Activated CD8-positive, alpha-beta T cell treated with anti-CD3 and anti-CD28 coated beads for 36 hours (primary cell): ENCODE measurements around the gene GPRIN1. TPM values are rescaled to one million over a fixed set of nuclear protein-coding genes. Genes with fewer than 3 reads are reported as not detected.

ENCODE experiments used
- ATAC-seq: fragments of 200-7000 bp; cut with Tn5 transposase; one replicate; pipeline ENCODE4 v1.10.0; 2021; ENCODE audit warnings: mild to moderate bottlenecking, moderate library complexity
- CTCF ChIA-PET: fragments of 350-600 bp; sonication (Branson Sonifier 250); formaldehyde crosslinking; loops from one replicate; lab custom pipeline; 2021; ENCODE audit warnings: antibody characterized with exemption; lab: Charles Lee
- POLR2A ChIA-PET: fragments of 350-600 bp; sonication (Branson Sonifier 250); formaldehyde crosslinking; loops from one replicate; lab custom pipeline; 2021; ENCODE audit warnings: antibody characterized with exemption; lab: Charles Lee
- DNase-seq: peaks from one replicate; pipeline ENCODE4 v3.0.0-alpha.2; 2020
- H3K27ac Mint-ChIP-seq: one replicate; pipeline ENCODE4 v1.8.0; 2021; ENCODE audit warnings: mild to moderate bottlenecking, mixed read lengths
- H3K27me3 Mint-ChIP-seq: one replicate; pipeline ENCODE4 v1.8.0; 2021; ENCODE audit warnings: mixed read lengths
- H3K36me3 Mint-ChIP-seq: one replicate; pipeline ENCODE4 v1.8.0; 2021; ENCODE audit warnings: low read depth, mixed read lengths
- H3K4me1 Mint-ChIP-seq: one replicate; pipeline ENCODE4 v1.8.0; 2021; ENCODE audit warnings: low read depth, mixed read lengths
- H3K4me3 Mint-ChIP-seq: one replicate; pipeline ENCODE4 v1.8.0; 2021; ENCODE audit warnings: mild to moderate bottlenecking, moderate library complexity, mixed read lengths
- H3K9me3 Mint-ChIP-seq: one replicate; pipeline ENCODE4 v1.8.0; 2021; ENCODE audit warnings: mixed read lengths
- CTCF ChIP-seq: fragments of 200-600 bp; IDR thresholded peaks from one replicate; pipeline ENCODE4 v1.8.0; 2022; ENCODE audit warnings: antibody characterized with exemption, mild to moderate bottlenecking
- intact Hi-C: fragments of 100-400 bp; cut with micrococcal nuclease; formaldehyde crosslinking; loops from one replicate; pipeline ENCODE4 v1.10.0; 2022
- total RNA-seq, 2 experiments: library from RNA; stranded (reverse); gene quantifications; one replicate each; pipeline ENCODE4 v1.2.3, GENCODE V29; 2021

GPRIN1 gene
- total RNA-seq, 2 experiments from 2014 or later: 1.6 to 2.0 TPM

- H3K27ac Mint-ChIP-seq: no peak overlapping the region
- CTCF ChIA-PET: interaction anchor here (0.9 to 2.7 kb wide), 7 partner anchors 8 to 220 kb away, joined by 3 to 15 read pairs (median 4); no protein-coding TSS in a partner anchor
These were observed 12.3 kb downstream of the GPRIN1 start for GRCh38 chr5:176597417-176598389.

GRCh38 chr5:176596689-176597416, 13.1 kb downstream of the GPRIN1 start:
- peak; percentile 49 for TF ChIP-seq CTCF
- POLR2A ChIA-PET: interaction anchor here (0.8 to 1.3 kb wide), 6 partner anchors 9 to 57 kb away, joined by 3 to 7 read pairs (median 3); no protein-coding TSS in a partner anchor
- H3K9me3 Mint-ChIP-seq: no peaks in the 10 kb centered on the region
- peak overlapping the region; percentile 80 for H3K27ac Mint-ChIP-seq
- H3K4me3 Mint-ChIP-seq: peak overlapping the region; percentile 67
- H3K27me3 Mint-ChIP-seq: peaks cover 8% of the 10 kb centered on the region
- CTCF ChIA-PET: interaction anchor here (0.9 to 2.7 kb wide), 12 partner anchors 9 to 220 kb away, joined by 3 to 15 read pairs (median 4); partner anchors contain the start of gene GPRIN1
- ATAC-seq (peak; percentile 84), DNase-seq (peak; percentile 77)
- no peaks in the 10 kb centered on the region for H3K36me3 Mint-ChIP-seq
- intact Hi-C loops: no loop called here
- peaks cover 11% of the 10 kb centered on the region for H3K4me1 Mint-ChIP-seq

More at GRCh38 chr5:176597417-176598389, 12.3 kb downstream of the GPRIN1 start:
- peak overlapping the region; percentile 52 for H3K4me3 Mint-ChIP-seq
- peaks cover 8% of the 10 kb centered on the region for H3K27me3 Mint-ChIP-seq
- intact Hi-C loops: no loop called here
- H3K36me3 Mint-ChIP-seq: no peaks in the 10 kb centered on the region
- peak; percentile 46 for DNase-seq
- TF ChIP-seq CTCF: no peak
- no peaks in the 10 kb centered on the region for H3K9me3 Mint-ChIP-seq
- H3K4me1 Mint-ChIP-seq: peaks cover 11% of the 10 kb centered on the region
- POLR2A ChIA-PET: interaction anchor here (0.8 to 1.1 kb wide), 2 partner anchors 10 to 49 kb away, joined by 3 read pairs; no protein-coding TSS in a partner anchor
- no peak for ATAC-seq

- TF ChIP-seq CTCF: no peak
- POLR2A ChIA-PET: interaction anchor here (0.6 to 1.3 kb wide), 7 partner anchors 10 to 406 kb away, joined by 3 to 7 read pairs (median 3); no protein-coding TSS in a partner anchor
- Mint-ChIP-seq H3K4me3 (peak overlapping the region; percentile 67), H3K27me3 (peaks cover 8% of the 10 kb centered on the region), H3K9me3 (no peaks in the 10 kb centered on the region), H3K4me1 (peaks cover 11% of the 10 kb centered on the region), H3K36me3 (no peaks in the 10 kb centered on the region), H3K27ac (peak overlapping the region; percentile 80)
- ATAC-seq (no peak), DNase-seq (no peak)
- CTCF ChIA-PET: interaction anchor here (0.9 to 2.7 kb wide), 10 partner anchors 10 to 65 kb away, joined by 3 to 15 read pairs (median 4); partner anchors contain the start of gene GPRIN1
- intact Hi-C loops: no loop called here
These were observed 13.8 kb downstream of the GPRIN1 start for GRCh38 chr5:176596069-176596644.

- DNase-seq: no peak
- H3K27me3 Mint-ChIP-seq: peaks cover 8% of the 10 kb centered on the region
- H3K4me1 Mint-ChIP-seq: peaks cover 11% of the 10 kb centered on the region
- no peak for ATAC-seq
- no peak for TF ChIP-seq CTCF
- intact Hi-C loops: no loop called here
- H3K27ac Mint-ChIP-seq: no peak overlapping the region
- no peaks in the 10 kb centered on the region for H3K9me3 Mint-ChIP-seq
- H3K36me3 Mint-ChIP-seq: no peaks in the 10 kb centered on the region
- no peak overlapping the region for H3K4me3 Mint-ChIP-seq
- POLR2A ChIA-PET: interaction anchor here (0.6 to 1.3 kb wide), 4 partner anchors 10 to 98 kb away, joined by 3 to 7 read pairs (median 3); no protein-coding TSS in a partner anchor
- CTCF ChIA-PET: interaction anchor here (1.3 to 2.7 kb wide), 6 partner anchors 11 to 65 kb away, joined by 4 to 15 read pairs (median 7); partner anchors contain the start of gene GPRIN1
These were observed 14.5 kb downstream of the GPRIN1 start for GRCh38 chr5:176595386-176595943.
